NCI-H1417 (cell line): Measurements from ENCODE around the gene GSG1L.

ENCODE experiments used
- DNase-seq, 3 experiments: peaks; one replicate each; lab custom pipeline; 2025; lab: John Stamatoyannopoulos, UW

Gene GSG1L

DNA sequence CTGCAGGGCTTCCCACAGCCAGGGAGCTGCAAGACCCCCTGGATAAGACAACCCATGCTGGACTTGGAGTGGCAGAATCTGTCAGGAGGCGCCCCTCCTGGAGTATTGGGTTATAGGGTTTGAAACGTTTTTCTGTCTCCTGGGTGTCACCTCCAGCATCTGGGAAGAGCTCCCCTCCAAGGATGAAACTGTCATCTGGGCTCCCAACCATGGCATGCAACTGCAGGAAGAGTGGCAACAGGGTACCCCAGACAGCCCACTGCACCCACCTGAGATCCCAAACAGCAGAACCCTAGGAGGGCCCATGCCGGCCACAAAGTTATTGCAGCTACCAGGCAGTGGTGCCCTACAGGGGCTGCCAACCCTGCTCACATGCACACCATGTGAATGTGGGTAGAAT is 636 bp upstream of the GSG1L start:
- DNase-seq: no peak

DNA sequence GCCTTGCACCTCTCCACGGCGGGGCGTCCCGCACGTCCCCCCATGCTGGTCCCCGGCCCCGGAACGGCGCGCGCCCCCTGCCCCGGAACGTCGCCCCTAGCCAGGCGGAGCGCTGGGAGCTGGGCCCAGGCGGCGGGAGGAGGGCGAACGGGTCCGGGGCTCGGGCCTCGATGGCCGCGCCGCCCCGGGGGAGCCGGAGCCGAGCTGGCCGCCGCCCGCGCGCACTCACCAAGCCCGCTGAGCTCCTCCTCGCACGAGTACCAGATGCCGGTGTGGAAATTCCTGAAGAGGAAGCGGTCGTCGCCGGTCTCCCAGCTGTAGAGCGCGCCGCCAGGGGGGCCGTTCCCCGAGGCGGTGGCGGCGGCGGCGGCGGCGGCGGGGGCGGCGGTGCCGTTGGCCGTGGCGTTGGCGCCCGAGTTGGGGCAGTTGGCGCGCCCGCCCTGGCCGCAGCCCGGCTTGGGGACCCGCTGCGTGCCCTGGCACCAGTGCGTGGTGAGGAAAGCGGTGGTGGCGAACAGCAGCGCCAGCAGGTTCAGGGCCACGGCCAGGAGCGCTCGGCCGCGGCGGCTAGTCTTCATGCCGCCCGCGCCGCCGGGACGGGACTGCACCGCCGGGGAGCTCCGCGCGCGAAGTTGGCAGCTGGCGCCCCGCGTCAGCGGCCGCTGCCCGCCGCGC is 530 bp downstream of the GSG1L start:
- DNase-seq: peak in 2 of 3 experiments; percentile 28 to 39

DNA sequence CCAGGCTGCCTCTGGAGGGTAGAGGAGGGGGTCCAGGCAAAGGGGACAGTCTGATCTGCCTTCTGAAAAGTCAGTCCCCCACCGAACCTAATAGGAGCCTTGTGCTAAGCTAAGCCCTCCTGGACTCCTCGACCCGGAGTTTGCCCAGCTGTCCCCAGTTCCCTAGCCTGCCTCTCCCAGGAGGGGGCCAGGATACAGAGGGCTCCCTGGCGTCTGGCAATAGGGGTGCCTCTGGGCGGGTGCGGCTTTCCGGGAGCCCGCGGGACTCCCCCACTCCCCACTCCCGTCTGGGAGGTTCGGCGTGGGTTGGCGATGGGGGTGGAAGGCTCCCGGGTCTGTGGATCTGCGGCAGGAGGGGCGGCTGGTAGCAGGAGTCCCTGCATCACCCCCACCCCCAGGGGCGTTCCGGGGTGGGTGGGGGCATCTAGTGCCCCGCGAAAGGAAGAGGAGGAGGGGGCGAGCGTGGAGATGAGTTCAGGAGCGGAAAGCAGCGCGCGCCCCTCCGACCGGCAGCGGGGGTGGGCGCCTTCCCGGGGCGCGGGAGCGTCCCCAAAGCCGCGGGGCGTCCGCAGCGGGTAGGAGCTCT is 1.2 kb downstream of the GSG1L start:
- DNase-seq: no peak

- no peak for DNase-seq
Measured at GRCh38 chr16:28061352-28062101, 2.0 kb downstream of the GSG1L start.

- peak in 1 of 3 experiments; percentile 29 for DNase-seq
Measured at GRCh38 chr16:28059841-28060575, 3.5 kb downstream of the GSG1L start.

- DNase-seq: no peak
Measured at GRCh38 chr16:28058839-28059589, 4.5 kb downstream of the GSG1L start.

- DNase-seq: no peak
Measured at GRCh38 chr16:28057949-28058348, 5.6 kb downstream of the GSG1L start.

DNA sequence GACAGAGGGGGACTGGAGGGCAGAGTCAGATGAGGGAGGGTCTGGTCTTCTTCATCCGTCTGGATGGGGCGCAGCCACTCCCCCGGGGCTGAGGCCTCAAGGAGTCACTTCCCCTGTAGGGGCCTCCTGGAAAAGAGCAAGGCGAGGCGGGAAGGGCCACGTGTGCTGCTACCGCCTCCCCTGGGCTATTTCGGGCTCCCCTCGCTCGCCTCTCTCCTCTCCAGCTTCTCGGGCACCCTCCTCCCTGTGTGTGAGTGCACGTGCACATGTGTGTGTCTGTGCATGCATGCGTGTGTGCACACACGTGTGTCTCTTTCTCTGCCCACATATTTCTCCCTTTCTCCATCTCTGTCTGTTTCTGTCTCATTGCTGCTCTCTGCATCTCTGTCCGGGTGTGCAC is 10.1 kb downstream of the GSG1L start:
- no peak for DNase-seq

DNA sequence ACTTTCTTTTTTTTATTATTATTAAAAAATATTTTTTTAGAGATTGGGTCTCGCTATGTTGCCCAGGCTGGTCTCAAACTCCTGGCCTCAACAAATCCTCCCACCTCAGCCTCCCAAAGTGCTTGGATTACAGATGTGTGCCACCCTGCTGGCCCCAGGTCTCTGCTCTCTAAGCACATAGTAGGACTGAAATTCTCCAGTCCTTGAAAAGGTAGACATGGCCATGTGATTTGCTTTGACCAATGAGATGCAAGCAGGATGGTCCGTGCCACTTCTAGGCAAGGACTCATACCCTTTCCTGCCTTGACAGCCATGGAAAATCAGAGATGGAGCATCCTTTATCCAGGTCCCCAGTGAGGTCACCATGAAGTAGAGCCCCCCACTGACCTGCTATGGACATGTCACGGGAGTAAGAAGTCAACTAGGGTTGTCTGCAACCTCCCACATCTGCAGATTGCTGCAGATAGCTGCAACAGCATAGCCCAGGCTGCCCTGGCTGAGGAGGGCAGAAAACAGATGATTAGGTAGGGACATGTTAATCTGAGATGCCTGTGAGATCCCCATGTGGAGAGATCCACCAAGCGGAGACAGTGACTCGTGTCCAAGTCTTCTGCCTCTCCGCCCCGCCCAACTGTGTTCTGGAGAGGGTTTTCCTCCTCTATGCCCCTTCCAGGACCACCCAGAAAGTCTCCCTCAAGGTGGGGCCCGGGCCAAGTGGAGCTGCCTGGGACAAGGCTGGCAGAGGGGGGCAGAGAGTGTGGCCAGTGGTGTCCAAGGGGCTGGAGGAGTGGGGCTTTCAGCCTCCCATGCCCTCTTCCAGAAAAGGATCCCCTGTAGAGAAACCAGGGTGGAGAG is 11.0 kb downstream of the GSG1L start:
- DNase-seq: no peak

- no peak for DNase-seq
Measured at GRCh38 chr16:28051486-28051885, 12.0 kb downstream of the GSG1L start.

DNA sequence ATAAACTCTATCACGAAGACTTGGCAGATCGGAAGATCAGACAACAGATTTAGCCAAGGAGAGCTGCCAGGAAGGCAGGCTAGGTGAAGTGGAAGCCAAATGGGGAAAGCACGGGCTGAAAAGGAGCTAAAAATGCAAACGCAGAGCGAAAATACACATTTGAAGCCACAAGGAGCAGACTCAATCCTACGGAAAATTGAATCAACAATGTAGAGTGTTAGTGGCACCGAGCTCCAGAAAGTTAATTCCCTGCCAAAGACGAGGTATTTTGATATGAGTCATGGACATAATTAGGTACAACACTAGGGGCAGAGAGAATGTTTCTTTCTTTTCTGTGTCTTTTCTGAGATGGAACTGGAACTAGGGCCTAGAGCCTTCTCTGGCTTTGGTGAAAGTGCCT is 20.7 kb downstream of the GSG1L start:
- DNase-seq: no peak

- no peak for DNase-seq
Measured at GRCh38 chr16:28041615-28042014, 21.9 kb downstream of the GSG1L start.

DNA sequence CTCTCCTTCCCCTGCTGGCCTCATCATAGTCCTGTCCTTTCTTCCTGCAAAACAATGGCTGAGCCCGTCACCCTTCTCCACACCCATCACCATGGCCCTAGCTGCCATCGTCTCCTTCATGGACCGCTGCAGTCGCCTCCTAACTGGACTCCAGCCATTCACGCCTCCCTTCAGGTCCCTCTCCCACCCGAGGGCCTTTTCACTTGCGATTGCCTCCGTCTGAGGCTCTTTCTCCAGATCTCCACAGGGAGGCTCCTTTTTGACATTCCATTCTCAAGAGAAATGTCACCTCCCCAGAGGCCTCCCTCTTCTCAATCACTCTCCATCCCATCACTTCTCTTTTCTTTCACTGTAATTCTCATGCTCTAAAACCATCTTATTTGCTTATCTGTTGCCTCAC is 23.5 kb downstream of the GSG1L start:
- DNase-seq: no peak

GRCh38 chr16:28039493-28039892 is 24.0 kb downstream of the GSG1L start:
- no peak for DNase-seq

DNA sequence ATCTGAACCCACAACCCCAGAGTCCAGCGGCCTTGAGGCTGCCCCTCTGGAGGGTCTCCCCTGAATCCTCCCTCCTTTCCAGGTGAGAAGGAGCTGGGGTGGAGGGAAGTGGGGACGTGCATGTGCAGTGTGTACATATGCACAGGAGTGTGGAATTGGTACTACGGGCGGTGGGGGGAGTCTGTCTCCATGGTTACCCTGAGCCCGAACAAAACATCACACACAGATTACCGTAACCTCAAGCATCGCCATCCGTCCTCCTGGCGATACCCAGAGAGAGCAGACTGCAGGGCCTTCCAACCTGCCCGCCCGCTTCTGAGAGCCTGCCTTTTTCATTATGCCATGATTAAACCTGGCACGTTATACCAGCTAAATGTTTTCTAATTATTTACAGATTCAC is 25.1 kb downstream of the GSG1L start:
- DNase-seq: peak in 2 of 3 experiments; percentile 7 to 42

GRCh38 chr16:28035866-28036393 is 27.6 kb downstream of the GSG1L start:
- DNase-seq: no peak

DNA sequence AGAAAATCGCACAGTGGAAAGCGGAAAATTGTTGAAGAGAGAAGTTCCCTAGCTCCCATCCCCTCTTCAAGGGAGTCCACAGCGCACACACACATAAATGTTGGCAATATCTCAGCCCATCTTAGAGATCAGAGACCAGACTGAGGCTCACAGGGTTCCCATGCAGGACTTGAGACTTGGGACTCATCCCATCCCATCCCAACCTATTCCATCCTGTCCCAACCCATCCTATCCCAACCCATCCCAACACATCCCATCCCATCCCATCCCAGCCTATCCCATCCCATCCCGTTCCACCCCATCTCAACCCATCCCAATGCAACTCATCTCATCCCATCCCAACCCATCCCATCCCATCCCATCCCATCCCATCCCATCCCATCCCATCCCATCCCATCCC is 29.6 kb downstream of the GSG1L start:
- DNase-seq: no peak

- DNase-seq: no peak
Measured at GRCh38 chr16:28029387-28030002, 34.0 kb downstream of the GSG1L start.

- DNase-seq: no peak
Measured at GRCh38 chr16:28027055-28027454, 36.5 kb downstream of the GSG1L start.

DNA sequence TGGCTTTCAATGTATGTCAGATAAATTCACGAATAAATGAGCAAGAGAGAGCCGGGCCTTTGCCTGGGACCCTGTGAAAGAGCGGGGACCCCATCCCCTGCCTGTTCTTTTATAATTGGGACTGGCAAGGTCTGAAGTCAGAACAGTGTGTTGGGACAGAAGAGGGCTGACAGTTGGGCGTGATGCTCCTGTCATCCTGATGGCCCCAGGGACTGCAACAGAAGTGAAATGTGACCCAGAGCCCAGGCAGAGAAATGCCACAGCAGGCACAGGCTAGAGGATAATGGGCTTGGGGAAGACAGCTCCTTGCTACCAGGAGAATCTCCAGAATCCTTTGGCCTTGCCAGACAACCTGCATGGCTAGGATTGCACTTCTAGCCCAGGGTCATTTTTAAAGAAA is 37.9 kb downstream of the GSG1L start:
- no peak for DNase-seq
